Skeletal muscle cell (primary cell): ENCODE data around the gene MAGEL2.
"Not testable (repeated sequence)": the region's sequence is repeated elsewhere in the genome, so short reads cannot be mapped to it uniquely, and the experiment has no call there.

ENCODE experiments used
- DNase-seq: peaks from one replicate; pipeline ENCODE4 v3.0.0-alpha.2; 2010; ENCODE audit warnings: low read depth
- H3K4me3 ChIP-seq: 2 replicates; pipeline ENCODE4 v1.5.1; 2011; ENCODE audit warnings: low read depth, mild to moderate bottlenecking, control low read depth, low read length, moderate library complexity

MAGEL2 gene

GRCh38 chr15:23628612-23629233 is 18.9 kb downstream of the MAGEL2 start:
- no peak for DNase-seq
- no peak overlapping the region for H3K4me3 ChIP-seq

- no peak for DNase-seq
Measured at GRCh38 chr15:23616536-23616935, 31.1 kb downstream of the MAGEL2 start.

GRCh38 chr15:23606226-23606625 is 41.4 kb downstream of the MAGEL2 start:
- no peak overlapping the region for H3K4me3 ChIP-seq
- no peak for DNase-seq

More at GRCh38 chr15:23616536-23616935, 31.1 kb downstream of the MAGEL2 start:
- H3K4me3 ChIP-seq = no peak overlapping the region

DNA sequence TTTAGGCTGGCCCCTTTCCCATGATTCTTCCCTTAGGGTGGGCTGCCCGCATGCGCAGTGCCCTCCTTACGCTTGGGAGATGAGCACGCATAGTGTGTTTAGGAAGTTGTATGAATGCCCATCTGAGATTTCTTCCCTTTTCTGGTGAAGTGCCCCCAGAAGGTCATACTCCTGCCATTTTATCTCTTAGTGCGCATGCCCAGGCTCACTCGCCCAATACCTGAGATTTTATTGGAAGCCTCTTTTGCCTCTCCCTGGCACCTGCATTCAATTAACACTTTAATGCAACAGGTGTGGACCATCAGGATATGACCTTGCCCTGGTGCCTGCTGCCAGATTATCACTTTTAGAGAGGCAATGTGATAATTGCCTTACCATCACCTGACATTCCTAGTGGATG is 45.5 kb downstream of the MAGEL2 start:
- DNase-seq = no peak
- H3K4me3 ChIP-seq = no peak overlapping the region

GRCh38 chr15:23599053-23599452 is 48.6 kb downstream of the MAGEL2 start:
- H3K4me3 ChIP-seq = no peak overlapping the region
- no peak for DNase-seq

GRCh38 chr15:23597278-23597677 is 50.4 kb downstream of the MAGEL2 start:
- DNase-seq, H3K4me3 ChIP-seq: not testable (repeated sequence)

- DNase-seq = no peak
- H3K4me3 ChIP-seq = no peak overlapping the region
Measured at GRCh38 chr15:23596736-23597135, 50.9 kb downstream of the MAGEL2 start.

GRCh38 chr15:23595368-23595767 is 52.3 kb downstream of the MAGEL2 start:
- H3K4me3 ChIP-seq = no peak overlapping the region
- DNase-seq = no peak

GRCh38 chr15:23594252-23594770 is 53.4 kb downstream of the MAGEL2 start:
- no peak for DNase-seq
- H3K4me3 ChIP-seq = no peak overlapping the region
